Posterior cingulate gyrus (tissue), 11 donors: Measurements from ENCODE around the gene PDPR.
"Not testable (repeated sequence)": the region's sequence is repeated elsewhere in the genome, so short reads cannot be mapped to it uniquely, and the experiment has no call there.

Experiments
- DNase-seq, 10 donors: peaks; one replicate each; pipeline versions ENCODE4 v3.0.0 to v3.0.0-alpha.2; 2020 to 2021; ENCODE audit warnings: mixed read lengths in 3 of 10
- intact Hi-C: fragments of 100-400 bp; cut with DNase I; formaldehyde crosslinking; loops from one replicate; pipeline ENCODE4 v1.15.1; 2023

PDPR gene

GRCh38 chr16:70123822-70124221, 9.7 kb downstream of the PDPR start:
- DNase-seq, intact Hi-C loops: not testable (repeated sequence)

GRCh38 chr16:70126226-70126625, 12.1 kb downstream of the PDPR start:
- DNase-seq, intact Hi-C loops: not testable (repeated sequence)

DNA sequence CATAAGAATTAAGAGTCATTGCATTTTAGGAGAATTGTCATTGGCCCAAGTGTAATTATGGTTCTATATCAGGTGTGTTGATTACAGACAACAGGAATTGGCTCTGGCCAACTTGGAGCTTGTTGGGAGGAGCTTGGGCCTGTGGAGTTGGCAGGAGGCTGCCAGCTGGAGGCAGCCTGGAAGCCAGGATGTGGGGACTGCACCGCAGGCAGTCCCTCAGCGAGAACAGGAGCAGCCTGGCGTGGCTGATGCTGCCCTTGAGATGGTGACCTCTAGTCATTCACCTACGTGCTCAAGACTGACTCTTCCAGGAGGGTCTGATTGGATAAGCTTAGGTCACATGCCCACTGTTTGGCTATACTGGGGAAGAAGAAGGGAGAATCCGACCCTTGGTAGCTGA, 13.6 kb downstream of the PDPR start:
- intact Hi-C loops, DNase-seq: not testable (repeated sequence)

GRCh38 chr16:70128844-70129243, 14.7 kb downstream of the PDPR start:
- intact Hi-C loops, DNase-seq: not testable (repeated sequence)

DNA sequence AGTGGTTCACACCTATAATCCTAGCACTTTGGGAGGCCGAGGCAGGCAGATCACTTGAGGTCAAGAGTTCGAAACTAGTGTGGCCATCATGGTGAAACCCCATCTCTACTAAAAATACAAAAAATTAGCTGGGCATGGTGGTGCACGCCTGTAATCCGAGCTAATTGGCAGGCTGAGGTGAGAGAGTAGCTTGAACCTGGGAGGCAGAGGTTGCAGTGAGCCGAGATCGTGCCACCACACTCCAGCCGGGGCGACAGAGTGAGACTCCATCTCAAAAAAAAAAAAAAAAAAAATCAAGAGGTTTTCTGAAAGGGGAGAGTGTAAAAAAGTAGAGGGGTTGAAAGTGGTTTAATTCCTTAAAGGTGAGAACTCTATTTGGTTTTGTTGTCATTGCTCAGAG, 21.7 kb downstream of the PDPR start:
- DNase-seq = peak in 1 of 10 donors; percentile 73
- intact Hi-C loops = not testable (repeated sequence)

DNA sequence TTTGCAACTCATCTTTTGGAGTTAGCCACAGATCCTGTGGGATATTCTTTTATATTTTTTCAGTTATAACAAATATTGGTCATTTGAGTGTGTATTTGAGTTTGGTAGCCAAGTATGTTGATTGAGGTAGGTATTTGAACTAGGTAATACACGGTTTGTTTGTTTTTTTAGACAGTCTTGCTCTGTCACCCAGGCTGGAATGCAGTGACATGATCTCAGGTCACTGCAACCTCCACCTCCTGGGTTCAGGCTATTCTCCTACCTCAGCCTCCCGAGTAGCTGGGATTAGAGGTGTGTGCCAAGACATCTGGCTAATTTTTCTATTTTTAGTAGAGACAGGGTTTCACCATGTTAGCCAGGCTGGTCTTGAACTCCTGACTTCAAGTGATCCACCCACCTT, 22.5 kb downstream of the PDPR start:
- intact Hi-C loops, DNase-seq: not testable (repeated sequence)

GRCh38 chr16:70142739-70143138, 28.6 kb downstream of the PDPR start:
- peak in 1 of 10 donors; percentile 64 for DNase-seq

GRCh38 chr16:70143231-70143895, 29.2 kb downstream of the PDPR start:
- intact Hi-C loops = not testable (repeated sequence)
- DNase-seq = peak in 1 of 10 donors; percentile 69

More at GRCh38 chr16:70142739-70143138, 28.6 kb downstream of the PDPR start:
- intact Hi-C loops = not testable (repeated sequence)

- DNase-seq = peak in 1 of 10 donors; percentile 35
- intact Hi-C loops = not testable (repeated sequence)
Observed at GRCh38 chr16:70147853-70148252, 33.7 kb downstream of the PDPR start.

GRCh38 chr16:70148453-70148852, 34.3 kb downstream of the PDPR start:
- peak in 1 of 10 donors; percentile 70 for DNase-seq
- intact Hi-C loops = not testable (repeated sequence)

DNA sequence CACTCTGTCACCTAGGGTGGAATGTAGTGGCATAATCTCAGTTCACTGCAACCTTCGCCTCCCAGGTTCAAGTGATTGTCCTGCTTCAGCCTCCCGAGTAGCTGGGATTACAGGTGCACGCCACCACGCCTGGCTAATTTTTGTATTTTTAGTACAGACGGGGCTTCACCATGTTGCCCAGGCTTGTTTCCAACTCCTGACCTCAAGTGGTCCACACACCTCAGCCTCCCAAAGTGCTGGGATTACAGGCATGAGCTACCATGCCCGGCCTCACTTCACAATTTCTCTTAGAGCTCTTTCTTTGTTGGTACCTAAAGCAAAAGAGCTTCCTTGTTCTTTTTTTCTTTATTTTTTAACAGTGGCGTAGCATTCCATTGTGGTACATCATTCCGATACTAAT, 35.2 kb downstream of the PDPR start:
- intact Hi-C loops = not testable (repeated sequence)
- peak in 1 of 10 donors; percentile 40 for DNase-seq

DNA sequence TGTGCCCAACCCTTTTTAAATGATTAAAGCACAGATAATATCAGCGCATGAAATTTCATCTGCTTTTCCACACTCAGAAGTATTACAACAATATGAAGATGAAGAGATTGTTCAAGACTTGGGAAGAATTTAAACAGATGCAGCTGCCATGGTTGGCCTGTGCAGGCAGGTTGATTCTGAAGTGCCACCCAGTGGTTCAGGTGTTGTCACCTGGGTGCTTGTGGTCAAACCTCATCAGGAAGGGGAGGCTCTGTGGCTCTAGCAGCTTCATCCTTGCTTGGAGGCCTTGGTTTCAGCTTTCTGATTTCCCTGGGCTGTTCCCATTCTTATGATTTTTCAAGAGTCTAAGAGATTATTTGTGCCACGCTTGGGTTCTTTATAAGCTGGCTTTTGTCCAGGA, 37.3 kb downstream of the PDPR start:
- peak in 1 of 10 donors; percentile 60 for DNase-seq
- intact Hi-C loops = no loop called here

- peak in 2 of 10 donors; percentile 22 to 86 for DNase-seq
- intact Hi-C loops = no loop called here
Observed at GRCh38 chr16:70151941-70152509, 37.9 kb downstream of the PDPR start.

DNA sequence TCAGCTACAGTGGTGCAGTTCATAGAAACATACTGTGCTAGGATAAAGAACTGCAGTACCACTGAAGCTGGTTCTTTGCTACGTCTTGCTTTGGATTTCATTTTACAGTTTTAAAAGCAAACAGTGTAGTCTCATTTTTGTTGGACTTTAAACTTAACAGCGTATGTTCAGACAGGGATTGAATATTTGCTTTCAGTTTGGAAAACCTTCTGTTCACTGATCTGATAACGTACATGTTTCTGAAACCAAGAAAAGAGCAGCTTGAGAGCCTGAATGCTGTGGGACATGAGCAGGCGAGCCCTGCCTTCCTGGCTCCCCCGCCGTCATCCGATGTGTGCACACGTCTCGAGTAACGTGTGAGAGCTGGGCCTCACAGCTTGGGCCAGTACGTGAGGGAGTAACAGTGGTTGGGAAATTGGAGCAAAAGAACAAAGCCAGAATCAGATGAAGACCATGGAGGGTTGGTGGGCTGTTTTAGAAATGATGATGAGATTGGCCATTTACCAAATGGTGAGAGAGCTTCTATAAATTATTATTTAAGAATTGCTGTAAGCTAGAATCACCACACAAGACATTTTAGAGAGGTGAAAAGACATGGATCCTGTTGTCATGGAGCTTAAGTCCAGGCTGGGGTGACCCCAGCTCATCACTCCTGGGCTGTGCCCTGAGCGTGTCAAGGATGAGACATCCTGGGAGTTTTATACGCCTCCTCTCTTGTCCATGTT, 38.6 kb downstream of the PDPR start:
- peak in 1 of 10 donors; percentile 74 for DNase-seq
- intact Hi-C loops = no loop called here

- peak in 1 of 10 donors; percentile 72 for DNase-seq
- intact Hi-C loops = not testable (repeated sequence)
Observed at GRCh38 chr16:70154736-70155135, 40.6 kb downstream of the PDPR start.

- DNase-seq = peak in 2 of 10 donors; percentile 77 to 85
- intact Hi-C loops = no loop called here
Observed at GRCh38 chr16:70156207-70156978, 42.3 kb downstream of the PDPR start.

DNA sequence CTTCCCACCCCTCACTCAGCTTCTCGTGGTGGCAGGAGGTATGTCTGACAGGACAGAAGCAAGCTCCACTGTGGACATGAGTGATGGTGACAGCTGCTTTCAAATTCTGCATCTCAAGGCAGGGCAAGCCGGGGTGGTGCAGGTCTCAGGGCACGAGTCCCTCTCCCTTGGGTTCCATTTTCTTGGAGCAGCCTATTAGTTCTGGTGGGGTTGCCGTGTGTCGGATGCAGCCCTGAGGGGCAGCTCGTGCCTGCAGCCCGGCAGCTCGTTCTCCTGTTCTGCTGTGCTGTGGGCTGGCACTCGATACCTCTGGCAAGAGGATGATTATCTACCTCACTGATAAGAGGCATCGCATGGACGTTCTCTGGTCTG, 43.0 kb downstream of the PDPR start:
- intact Hi-C loops = no loop called here
- DNase-seq = peak in 2 of 10 donors; percentile 74 to 80

DNA sequence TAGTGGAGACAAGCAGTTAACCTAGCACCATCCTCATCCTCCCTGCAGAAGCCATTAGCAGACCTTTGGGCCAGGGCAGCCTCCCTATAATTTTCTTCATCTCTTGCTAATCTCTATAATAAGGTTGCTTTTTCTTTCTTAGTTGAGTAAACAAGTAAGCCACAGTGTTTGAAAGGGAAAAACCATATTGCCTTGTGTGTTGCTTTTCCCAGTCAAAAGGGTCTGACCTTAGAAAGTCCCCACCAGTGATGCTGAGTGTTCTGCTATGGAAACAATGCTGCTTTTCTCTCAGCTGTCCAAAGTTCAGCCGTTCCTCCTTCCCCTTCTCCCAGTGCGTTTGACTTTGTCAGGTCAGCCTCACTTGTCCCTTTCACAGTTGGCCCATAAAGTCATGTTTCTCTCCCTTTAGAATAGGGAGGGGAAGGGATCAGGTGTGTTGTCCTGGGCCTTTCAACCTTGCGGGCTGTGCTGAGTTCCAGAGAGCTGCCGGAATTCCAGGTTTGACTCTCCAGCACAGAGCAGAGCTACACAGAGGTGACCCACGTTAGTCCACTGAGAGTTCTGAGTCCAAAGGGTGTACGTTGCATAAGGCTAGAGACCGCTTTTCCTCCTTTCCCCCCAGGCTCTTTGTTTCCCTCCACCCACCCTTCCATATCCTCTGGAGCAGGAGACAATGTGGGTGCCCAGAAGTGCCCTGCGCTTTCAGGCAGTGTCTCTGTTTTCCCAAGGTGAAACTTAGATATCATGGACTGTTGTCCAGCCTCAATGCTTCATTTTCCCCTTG, 43.5 kb downstream of the PDPR start:
- intact Hi-C loops = no loop called here
- DNase-seq = peak in 2 of 10 donors; percentile 26 to 60

DNA sequence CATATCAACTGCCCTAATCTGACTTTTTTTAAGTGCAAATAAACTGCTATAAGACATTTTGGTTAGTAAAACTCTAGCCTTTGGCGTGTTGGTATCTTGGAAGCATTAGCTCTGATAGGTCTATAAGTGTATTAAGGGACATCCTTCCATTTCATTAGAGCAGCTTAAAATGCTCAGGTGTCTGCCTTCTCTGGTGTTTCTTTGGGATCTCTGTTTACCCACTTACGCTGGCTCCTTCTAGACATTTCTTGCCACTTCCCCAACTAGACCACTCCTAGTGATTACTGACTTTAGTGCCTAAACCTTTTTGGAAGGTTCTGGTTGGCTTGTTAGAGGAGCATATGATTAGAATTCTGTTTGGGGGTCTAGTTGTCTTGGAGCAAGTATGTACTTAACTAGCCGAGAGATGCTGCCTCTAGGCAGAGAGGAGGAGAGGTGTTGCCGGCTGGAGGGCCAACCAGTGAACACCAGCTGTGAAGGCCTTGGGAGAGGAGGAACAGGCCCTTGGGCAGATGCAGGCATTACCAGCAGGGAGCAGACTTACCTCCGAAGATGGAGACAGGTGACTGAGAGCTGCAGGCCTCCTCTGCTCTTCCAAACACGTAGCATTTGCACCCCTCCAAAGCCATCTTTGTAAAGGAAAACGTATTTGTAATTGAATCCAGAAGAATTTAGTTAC, 44.3 kb downstream of the PDPR start:
- peak in 1 of 10 donors; percentile 64 for DNase-seq
- intact Hi-C loops = no loop called here
